Erythroblast (primary cell): Measurements from ENCODE around the gene ALPI.

Experiments used
- GATA1 ChIP-seq: IDR thresholded peaks from 2 replicates; pipeline ENCODE4 v1.6.1; 2011; ENCODE audit warnings: low read depth, mild to moderate bottlenecking, control low read depth, low read length, moderate library complexity
- POLR2A ChIP-seq: IDR thresholded peaks from 2 replicates; pipeline ENCODE4 v1.6.1; 2011; ENCODE audit warnings: mild to moderate bottlenecking, low read length

- TF ChIP-seq POLR2A (no peak), GATA1 (no peak)
Measured at GRCh38 chr2:232434563-232435374, 21.2 kb upstream of the ALPI start.
